Keratinocyte (primary cell): Measurements from ENCODE around the gene ARPP19. TPM values are rescaled to one million over a fixed set of nuclear protein-coding genes. Genes with fewer than 3 reads are reported as not detected.

ENCODE experiments used
- DNase-seq: peaks from one replicate; pipeline ENCODE4 v3.0.0-alpha.2; 2011; ENCODE audit warnings: low read depth, missing footprints, low spot score
- FAIRE-seq: peaks from 2 replicates; lab custom pipeline; 2011; peaks lifted over from hg19 to GRCh38; lab: Jason Lieb, UNC
- H2AFZ ChIP-seq: 2 replicates; pipeline ENCODE4 v1.6.0; 2012; ENCODE audit warnings: low read length, control low read depth, inconsistent platforms; ENCODE audit not compliant: control insufficient read depth
- H3K27ac ChIP-seq: 2 replicates; pipeline ENCODE4 v1.5.1; 2011; ENCODE audit warnings: low read length; ENCODE audit not compliant: control insufficient read depth, insufficient read depth
- H3K27me3 ChIP-seq: 3 replicates; pipeline ENCODE4 v1.6.0; 2011; ENCODE audit warnings: low read length; ENCODE audit not compliant: control insufficient read depth, insufficient read depth; ENCODE audit errors: extremely low read depth
- H3K36me3 ChIP-seq, 2 experiments: 2 replicates in 1 of 2; 3 replicates in 1 of 2; pipeline ENCODE4 v1.5.1; 2011; ENCODE audit warnings: low read length in 2 of 2, mild to moderate bottlenecking in 1 of 2; ENCODE audit not compliant: control insufficient read depth in 2 of 2, insufficient read depth in 2 of 2; ENCODE audit errors: extremely low read depth in 1 of 2
- H3K4me1 ChIP-seq: 3 replicates; pipeline ENCODE4 v1.5.1; 2011; ENCODE audit warnings: low read length; ENCODE audit not compliant: control insufficient read depth, insufficient read depth; ENCODE audit errors: extremely low read depth
- H3K4me2 ChIP-seq: 3 replicates; pipeline ENCODE4 v1.6.0; 2011; ENCODE audit warnings: low read depth, low read length; ENCODE audit not compliant: control insufficient read depth, insufficient read depth; ENCODE audit errors: extremely low read depth
- H3K4me3 ChIP-seq, 3 experiments: fragments of 200-600 bp in 1 of 3; sonication (generic) in 1 of 3; 2 replicates in 2 of 3; 3 replicates in 1 of 3; pipeline ENCODE4 v1.5.1; 2011 to 2016; ENCODE audit warnings: low read length in 3 of 3, mild to moderate bottlenecking in 3 of 3, control low read depth in 2 of 3, inconsistent platforms in 1 of 3, low read depth in 1 of 3, mixed read lengths in 1 of 3, mixed run types in 1 of 3, moderate library complexity in 1 of 3; ENCODE audit not compliant: control insufficient read depth in 2 of 3, insufficient read depth in 2 of 3; ENCODE audit errors: extremely low read depth in 1 of 3
- H3K79me2 ChIP-seq: 2 replicates; pipeline ENCODE4 v1.6.0; 2012; ENCODE audit warnings: low read length; ENCODE audit not compliant: control insufficient read depth, insufficient read depth
- H3K9ac ChIP-seq: 3 replicates; pipeline ENCODE4 v1.6.0; 2011; ENCODE audit warnings: low read length; ENCODE audit not compliant: control insufficient read depth, insufficient read depth; ENCODE audit errors: extremely low read depth
- H3K9me1 ChIP-seq: 3 replicates; pipeline ENCODE4 v1.6.0; 2011; ENCODE audit warnings: low read length; ENCODE audit not compliant: control insufficient read depth, insufficient read depth; ENCODE audit errors: extremely low read depth
- H3K9me3 ChIP-seq: 2 replicates; pipeline ENCODE4 v1.5.1; 2012; ENCODE audit warnings: low read depth, low read length; ENCODE audit not compliant: control insufficient read depth
- H4K20me1 ChIP-seq: 3 replicates; pipeline ENCODE4 v1.6.0; 2011; ENCODE audit warnings: low read length; ENCODE audit not compliant: control insufficient read depth, insufficient read depth; ENCODE audit errors: extremely low read depth
- EZH2 ChIP-seq: IDR thresholded peaks from one replicate; pipeline ENCODE4 v1.6.1; 2012; ENCODE audit warnings: inconsistent platforms, mild to moderate bottlenecking, low read length, moderate library complexity
- dilution Hi-C: fragments of 300-500 bp; cut with MboI; formaldehyde crosslinking; loops from one replicate; pipeline ENCODE4 v1.7.0; 2020; ENCODE audit warnings: low sequenced_read_pairs; ENCODE audit not compliant: extremely low pct_ligation_motif_present
- polyA plus RNA-seq, 5 experiments: library from polyadenylated mRNA; depleted of rRNA in 3 of 5; stranded (reverse) in 3 of 5; stranded (forward) in 1 of 5; unstranded in 1 of 5; fragments of >200 nt; gene quantifications; 1 replicate in 1 of 5; 2 replicates in 3 of 5; 3 replicates in 1 of 5; pipeline versions ENCODE4 v1.2.1 to v1.2.3, GENCODE V29; 2011 to 2012; ENCODE audit warnings: missing spikeins in 2 of 5, low read depth in 1 of 5, low replicate concordance in 1 of 5
- TF ChIP-seq, protein P1 (sequence below), 3 experiments: IDR thresholded peaks in 1 of 3; conservative IDR thresholded peaks in 1 of 3; optimal IDR thresholded peaks in 1 of 3; 2 replicates in 2 of 3; 3 replicates in 1 of 3; pipeline versions ENCODE3 to v1.5.1; 2011; ENCODE audit warnings: low read length in 3 of 3, mild to moderate bottlenecking in 3 of 3, moderate library complexity in 2 of 3, control low read depth in 1 of 3, inconsistent platforms in 1 of 3; ENCODE audit not compliant: insufficient read depth in 2 of 3; ENCODE audit errors: extremely low read depth in 1 of 3

ARPP19 gene
- polyA plus RNA-seq, 1 donor (not counting 4 experiments of a cell fraction or from before 2014, with no cell fraction given), result 128 TPM

- H2AFZ ChIP-seq, result no peak overlapping the region
- peaks cover 100% of the 10 kb centered on the region for H3K79me2 ChIP-seq
- no peak overlapping the region for H3K4me3 ChIP-seq
- no peak for DNase-seq
- H3K4me1 ChIP-seq, result peaks cover 32% of the 10 kb centered on the region
- TF ChIP-seq EZH2, result no peak
- TF ChIP-seq, protein P1, sequence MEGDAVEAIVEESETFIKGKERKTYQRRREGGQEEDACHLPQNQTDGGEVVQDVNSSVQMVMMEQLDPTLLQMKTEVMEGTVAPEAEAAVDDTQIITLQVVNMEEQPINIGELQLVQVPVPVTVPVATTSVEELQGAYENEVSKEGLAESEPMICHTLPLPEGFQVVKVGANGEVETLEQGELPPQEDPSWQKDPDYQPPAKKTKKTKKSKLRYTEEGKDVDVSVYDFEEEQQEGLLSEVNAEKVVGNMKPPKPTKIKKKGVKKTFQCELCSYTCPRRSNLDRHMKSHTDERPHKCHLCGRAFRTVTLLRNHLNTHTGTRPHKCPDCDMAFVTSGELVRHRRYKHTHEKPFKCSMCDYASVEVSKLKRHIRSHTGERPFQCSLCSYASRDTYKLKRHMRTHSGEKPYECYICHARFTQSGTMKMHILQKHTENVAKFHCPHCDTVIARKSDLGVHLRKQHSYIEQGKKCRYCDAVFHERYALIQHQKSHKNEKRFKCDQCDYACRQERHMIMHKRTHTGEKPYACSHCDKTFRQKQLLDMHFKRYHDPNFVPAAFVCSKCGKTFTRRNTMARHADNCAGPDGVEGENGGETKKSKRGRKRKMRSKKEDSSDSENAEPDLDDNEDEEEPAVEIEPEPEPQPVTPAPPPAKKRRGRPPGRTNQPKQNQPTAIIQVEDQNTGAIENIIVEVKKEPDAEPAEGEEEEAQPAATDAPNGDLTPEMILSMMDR (optimal IDR thresholded peaks at IDR 0.05 in 1 of 3, IDR thresholded peaks at IDR 0.05 in 1 of 3, conservative IDR thresholded peaks at IDR 0.05 in 1 of 3; ENCODE audit: extremely low read depth in 1 of 3, insufficient read depth in 2 of 3, low read length in 3 of 3), result no peak
- peaks cover 0 to 4% of the 10 kb centered on the region in 2 experiments for H3K36me3 ChIP-seq
- H3K4me2 ChIP-seq, result no peak overlapping the region
- no peak overlapping the region for H3K27ac ChIP-seq
- H3K9ac ChIP-seq, result no peak overlapping the region
- peaks cover 12% of the 10 kb centered on the region for H4K20me1 ChIP-seq
- H3K9me3 ChIP-seq, result no peaks in the 10 kb centered on the region
- H3K9me1 ChIP-seq, result no peaks in the 10 kb centered on the region
- H3K27me3 ChIP-seq, result no peaks in the 10 kb centered on the region
- FAIRE-seq, result no peak
- dilution Hi-C loops, result no loop called here
Observed at GRCh38 chr15:52563501-52564060, 5.2 kb downstream of the ARPP19 start.

- dilution Hi-C loops, result no loop called here
- H3K36me3 ChIP-seq, result peaks cover 2 to 7% of the 10 kb centered on the region in 2 experiments
- no peak overlapping the region for H3K4me3 ChIP-seq
- peaks cover 4% of the 10 kb centered on the region for H4K20me1 ChIP-seq
- H3K27me3 ChIP-seq, result no peaks in the 10 kb centered on the region
- TF ChIP-seq, protein P1 (optimal IDR thresholded peaks at IDR 0.05 in 1 of 3, IDR thresholded peaks at IDR 0.05 in 1 of 3, conservative IDR thresholded peaks at IDR 0.05 in 1 of 3; ENCODE audit: extremely low read depth in 1 of 3, insufficient read depth in 2 of 3, low read length in 3 of 3), result no peak
- TF ChIP-seq EZH2, result no peak
- H3K9ac ChIP-seq, result no peak overlapping the region
- DNase-seq (no peak), FAIRE-seq (peak; percentile 34)
- H3K9me3 ChIP-seq, result no peaks in the 10 kb centered on the region
- peak overlapping the region; percentile 38 for H3K27ac ChIP-seq
- H3K4me2 ChIP-seq, result peak overlapping the region; percentile 11
- H3K79me2 ChIP-seq, result peaks cover 92% of the 10 kb centered on the region
- no peaks in the 10 kb centered on the region for H3K9me1 ChIP-seq
- peaks cover 33% of the 10 kb centered on the region for H3K4me1 ChIP-seq
- no peak overlapping the region for H2AFZ ChIP-seq
Observed at GRCh38 chr15:52559575-52559974, 9.3 kb downstream of the ARPP19 start.
